Progenitor cell of endocrine pancreas (in vitro differentiated cells): ENCODE data around the gene RPUSD2. TPM values are rescaled to one million over a fixed set of nuclear protein-coding genes. Genes with fewer than 3 reads are reported as not detected.

Experiments
- DNase-seq: peaks from one replicate; pipeline ENCODE4 v3.0.0; 2021; ENCODE audit warnings: low spot score; ENCODE audit not compliant: unreplicated experiment
- H3K27ac Mint-ChIP-seq: 2 replicates; pipeline ENCODE4 v1.8.0; 2021; ENCODE audit warnings: mild to moderate bottlenecking, moderate library complexity, mixed read lengths
- H3K27me3 Mint-ChIP-seq: 2 replicates; pipeline ENCODE4 v1.8.0; 2021; ENCODE audit warnings: mixed read lengths
- H3K36me3 Mint-ChIP-seq: 2 replicates; pipeline ENCODE4 v1.8.0; 2022; ENCODE audit warnings: mixed read lengths; ENCODE audit not compliant: insufficient read depth
- H3K4me1 Mint-ChIP-seq: 2 replicates; pipeline ENCODE4 v1.8.0; 2021; ENCODE audit warnings: low read depth, mixed read lengths
- H3K4me3 Mint-ChIP-seq: 2 replicates; pipeline ENCODE4 v1.8.0; 2021; ENCODE audit warnings: low read depth, mild to moderate bottlenecking, moderate library complexity, mixed read lengths
- H3K9me3 Mint-ChIP-seq: 2 replicates; pipeline ENCODE4 v1.8.0; 2021; ENCODE audit warnings: low read depth, mixed read lengths
- total RNA-seq: library from RNA; stranded (reverse); gene quantifications from 2 replicates; pipeline ENCODE4 v1.2.1, GENCODE V29; 2021
- TF ChIP-seq, protein P1 (sequence below): fragments of 200-600 bp; sonication (generic); IDR thresholded peaks from one replicate; pipeline ENCODE4 v1.5.0; 2021; ENCODE audit warnings: antibody characterized with exemption, mild to moderate bottlenecking; ENCODE audit not compliant: unreplicated experiment

The RPUSD2 gene
- total RNA-seq, 1 donor from 2014 or later, result 11.5 TPM

- H3K27ac Mint-ChIP-seq, result no peak overlapping the region
- no peaks in the 10 kb centered on the region for H3K9me3 Mint-ChIP-seq
- H3K4me1 Mint-ChIP-seq, result peaks cover 8% of the 10 kb centered on the region
- no peaks in the 10 kb centered on the region for H3K27me3 Mint-ChIP-seq
- no peak for DNase-seq
- H3K4me3 Mint-ChIP-seq, result no peak overlapping the region
- TF ChIP-seq, protein P1, sequence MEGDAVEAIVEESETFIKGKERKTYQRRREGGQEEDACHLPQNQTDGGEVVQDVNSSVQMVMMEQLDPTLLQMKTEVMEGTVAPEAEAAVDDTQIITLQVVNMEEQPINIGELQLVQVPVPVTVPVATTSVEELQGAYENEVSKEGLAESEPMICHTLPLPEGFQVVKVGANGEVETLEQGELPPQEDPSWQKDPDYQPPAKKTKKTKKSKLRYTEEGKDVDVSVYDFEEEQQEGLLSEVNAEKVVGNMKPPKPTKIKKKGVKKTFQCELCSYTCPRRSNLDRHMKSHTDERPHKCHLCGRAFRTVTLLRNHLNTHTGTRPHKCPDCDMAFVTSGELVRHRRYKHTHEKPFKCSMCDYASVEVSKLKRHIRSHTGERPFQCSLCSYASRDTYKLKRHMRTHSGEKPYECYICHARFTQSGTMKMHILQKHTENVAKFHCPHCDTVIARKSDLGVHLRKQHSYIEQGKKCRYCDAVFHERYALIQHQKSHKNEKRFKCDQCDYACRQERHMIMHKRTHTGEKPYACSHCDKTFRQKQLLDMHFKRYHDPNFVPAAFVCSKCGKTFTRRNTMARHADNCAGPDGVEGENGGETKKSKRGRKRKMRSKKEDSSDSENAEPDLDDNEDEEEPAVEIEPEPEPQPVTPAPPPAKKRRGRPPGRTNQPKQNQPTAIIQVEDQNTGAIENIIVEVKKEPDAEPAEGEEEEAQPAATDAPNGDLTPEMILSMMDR, result no peak
- peaks cover 4% of the 10 kb centered on the region for H3K36me3 Mint-ChIP-seq
Measured at GRCh38 chr15:40598126-40598525, 29.0 kb downstream of the RPUSD2 start.

DNA sequence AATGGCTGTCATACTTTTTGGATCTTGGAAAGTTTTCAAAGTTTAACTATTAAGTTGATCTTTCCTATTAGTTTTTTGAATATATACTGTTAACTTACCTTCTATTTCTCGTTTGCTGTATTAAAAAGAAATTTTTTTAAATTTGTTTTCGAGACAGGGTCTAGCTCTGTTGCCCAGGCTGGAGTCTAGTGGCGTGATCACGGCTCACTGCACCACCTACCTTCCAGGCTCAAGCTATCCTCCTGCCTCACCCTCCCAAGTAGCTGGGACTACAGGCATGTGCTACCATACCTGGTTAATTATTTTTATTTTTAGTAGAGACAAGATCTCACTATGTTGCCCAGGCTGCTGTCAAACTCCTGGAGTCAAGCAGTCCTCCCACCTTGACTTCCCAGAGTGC, 29.6 kb downstream of the RPUSD2 start:
- TF ChIP-seq, protein P1, result no peak
- no peak overlapping the region for H3K4me3 Mint-ChIP-seq
- H3K27me3 Mint-ChIP-seq, result no peaks in the 10 kb centered on the region
- H3K36me3 Mint-ChIP-seq, result peaks cover 2% of the 10 kb centered on the region
- no peak for DNase-seq
- no peaks in the 10 kb centered on the region for H3K9me3 Mint-ChIP-seq
- no peak overlapping the region for H3K27ac Mint-ChIP-seq
- peaks cover 7% of the 10 kb centered on the region for H3K4me1 Mint-ChIP-seq

- TF ChIP-seq, protein P1, result no peak
- Mint-ChIP-seq H3K27me3 (no peaks in the 10 kb centered on the region), H3K36me3 (no peaks in the 10 kb centered on the region), H3K4me3 (no peak overlapping the region), H3K27ac (no peak overlapping the region), H3K4me1 (no peaks in the 10 kb centered on the region), H3K9me3 (no peaks in the 10 kb centered on the region)
- no peak for DNase-seq
Measured at GRCh38 chr15:40600956-40601355, 31.9 kb downstream of the RPUSD2 start.

DNA sequence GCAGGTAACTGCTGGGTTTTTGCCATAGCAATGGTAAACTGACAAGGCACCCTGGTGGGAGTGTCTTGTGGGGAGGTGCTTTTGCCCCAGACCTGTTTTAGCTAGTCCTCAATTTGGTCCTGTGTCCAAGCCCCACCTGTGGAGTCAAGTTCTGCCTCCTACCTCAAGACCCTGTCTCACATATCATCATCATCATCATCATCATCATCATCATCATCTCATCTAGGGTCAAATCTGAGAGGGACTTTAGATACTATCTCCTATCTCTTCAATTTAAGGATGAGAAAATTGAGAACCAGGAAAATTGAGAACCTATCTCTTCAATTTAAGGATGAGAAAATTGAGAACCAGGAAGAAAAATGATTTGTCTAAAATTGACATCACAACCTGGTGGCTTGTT, 34.8 kb downstream of the RPUSD2 start:
- TF ChIP-seq, protein P1, result no peak
- DNase-seq, result no peak
- Mint-ChIP-seq H3K9me3 (no peaks in the 10 kb centered on the region), H3K36me3 (no peaks in the 10 kb centered on the region), H3K4me3 (no peak overlapping the region), H3K4me1 (no peaks in the 10 kb centered on the region), H3K27me3 (no peaks in the 10 kb centered on the region), H3K27ac (no peak overlapping the region)

DNA sequence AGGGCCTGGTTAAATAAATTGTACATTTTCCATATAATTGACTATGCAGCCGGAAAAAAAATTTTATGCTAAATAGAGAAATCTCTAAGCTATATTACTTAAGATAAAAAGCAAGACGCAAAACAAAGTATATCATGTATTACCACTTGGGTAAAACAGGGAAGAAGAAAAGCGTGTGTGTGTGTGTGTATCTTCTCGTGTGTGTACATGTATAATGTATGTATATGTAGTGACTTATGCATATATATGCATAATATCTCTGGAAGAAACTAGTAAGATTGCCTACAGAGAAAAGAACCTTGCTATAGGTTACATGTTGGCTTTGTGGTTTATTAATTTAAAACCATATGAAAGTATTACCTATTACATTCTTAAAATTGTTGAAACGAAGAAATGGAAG, 44.0 kb downstream of the RPUSD2 start:
- Mint-ChIP-seq H3K9me3 (no peaks in the 10 kb centered on the region), H3K27me3 (no peaks in the 10 kb centered on the region), H3K36me3 (no peaks in the 10 kb centered on the region), H3K4me1 (no peaks in the 10 kb centered on the region), H3K4me3 (no peak overlapping the region), H3K27ac (no peak overlapping the region)
- TF ChIP-seq, protein P1, result no peak
- DNase-seq, result no peak

DNA sequence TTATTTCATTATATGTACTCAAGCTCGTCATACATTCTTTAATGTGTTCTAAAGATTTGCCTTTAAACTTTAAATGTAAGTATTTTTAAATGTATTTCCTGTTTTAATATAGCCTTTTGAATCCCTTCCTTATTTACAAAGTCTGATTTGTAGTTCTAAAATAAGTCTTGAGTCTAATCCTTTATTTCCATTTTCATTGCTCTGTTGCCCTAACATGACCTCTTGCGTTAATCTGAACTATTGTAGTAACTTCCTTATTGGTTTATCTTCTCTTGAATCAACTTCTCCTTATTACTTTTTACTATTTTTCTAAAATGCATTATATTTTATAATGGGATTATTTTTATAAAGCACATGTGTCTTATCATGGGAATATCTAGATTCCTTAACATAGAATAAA, 48.9 kb downstream of the RPUSD2 start:
- H3K9me3 Mint-ChIP-seq, result no peaks in the 10 kb centered on the region
- no peak overlapping the region for H3K4me3 Mint-ChIP-seq
- H3K36me3 Mint-ChIP-seq, result peaks cover 4% of the 10 kb centered on the region
- TF ChIP-seq, protein P1, result no peak
- no peak overlapping the region for H3K27ac Mint-ChIP-seq
- H3K27me3 Mint-ChIP-seq, result no peaks in the 10 kb centered on the region
- no peaks in the 10 kb centered on the region for H3K4me1 Mint-ChIP-seq
- no peak for DNase-seq
